HCT116 (cell line): Measurements from ENCODE around the gene NME9. TPM values are rescaled to one million over a fixed set of nuclear protein-coding genes. Genes with fewer than 3 reads are reported as not detected.

Experiments
- ATAC-seq: fragments of 200-7000 bp; cut with Tn5 transposase; 2 replicates; pipeline ENCODE4 v1.9.1; 2020; ENCODE audit warnings: mild to moderate bottlenecking, moderate library complexity
- BruUV-seq: library from RNA; stranded (reverse); fragments of 400-500 nt; replicated peaks from 2 replicates; lab custom pipeline; 2021; lab: Mats Ljungman, UMichigan
- CTCF ChIA-PET: fragments of 300-600 bp; sonication (Branson Sonifier 250); formaldehyde crosslinking; loops from one replicate; lab custom pipeline; 2021; ENCODE audit warnings: antibody characterized with exemption; lab: Charles Lee
- POLR2A ChIA-PET: fragments of 300-600, 350-600 bp; sonication (Branson Sonifier 250); formaldehyde crosslinking; loops from one replicate; lab custom pipeline; 2021; ENCODE audit warnings: antibody characterized with exemption; lab: Charles Lee
- RAD21 ChIA-PET, 2 experiments: fragments of 300-600 bp; sonication (Branson Sonifier 250); formaldehyde crosslinking; loops; one replicate each; lab custom pipeline; 2023; ENCODE audit warnings: low total read pairs in 2 of 2; ENCODE audit not compliant: uncharacterized antibody in 2 of 2, unreplicated experiment in 2 of 2, low non-redundant PET in 1 of 2; lab: Charles Lee
- DNase-seq: peaks from one replicate; pipeline ENCODE4 v3.0.0-alpha.2; 2010; ENCODE audit warnings: low read depth, low spot score
- H2AFZ ChIP-seq: fragments of 200-600 bp; shearing (Covaris generic), sonication (generic); 2 replicates; pipeline ENCODE4 v1.6.1; 2017; ENCODE audit warnings: low read depth, mixed run types, mixed read lengths, antibody characterized with exemption, low read length; ENCODE audit not compliant: poor library complexity, severe bottlenecking
- H3K27ac ChIP-seq: 2 replicates; pipeline ENCODE4 v1.5.1; 2012; ENCODE audit warnings: low read depth, low read length
- H3K27me3 ChIP-seq: fragments of 200-600 bp; sonication (generic); 2 replicates; pipeline ENCODE4 v1.6.1; 2016; ENCODE audit warnings: mixed run types, low read length, mixed read lengths; ENCODE audit not compliant: insufficient read depth
- H3K36me3 ChIP-seq, 2 experiments: fragments of 200-500 bp in 1 of 2; fragments of 200-600 bp in 1 of 2; sonication (Bioruptor generic) in 1 of 2; sonication (generic) in 1 of 2; 2 replicates each; pipeline versions ENCODE4 v1.5.1 to v1.6.1; 2014 to 2016; ENCODE audit warnings: low read length in 2 of 2, inconsistent platforms in 1 of 2, mixed read lengths in 1 of 2, mixed run types in 1 of 2; ENCODE audit not compliant: insufficient read depth in 2 of 2, control insufficient read depth in 1 of 2
- H3K4me1 ChIP-seq, 2 experiments: fragments of 200-600 bp in 1 of 2; sonication (generic) in 1 of 2; 2 replicates each; pipeline versions ENCODE4 v1.5.1 to v1.6.1; 2012 to 2017; ENCODE audit warnings: low read length in 2 of 2, inconsistent platforms in 1 of 2, mild to moderate bottlenecking in 1 of 2, mixed read lengths in 1 of 2, mixed run types in 1 of 2, moderate library complexity in 1 of 2; ENCODE audit not compliant: insufficient read depth in 2 of 2, control insufficient read depth in 1 of 2
- H3K4me2 ChIP-seq: fragments of 200-600 bp; sonication (generic); 2 replicates; pipeline ENCODE4 v1.6.1; 2017; ENCODE audit warnings: mixed run types, low read length, mixed read lengths
- H3K4me3 ChIP-seq, 2 experiments: fragments of 200-600 bp in 1 of 2; sonication (generic) in 1 of 2; replicated peaks in 1 of 2; 2 replicates each; pipeline ENCODE4 v1.5.1; 2011 to 2016; ENCODE audit warnings: low read length in 2 of 2, control low read depth in 1 of 2, low read depth in 1 of 2, mild to moderate bottlenecking in 1 of 2, mixed read lengths in 1 of 2, mixed run types in 1 of 2
- H3K79me2 ChIP-seq: fragments of 200-600 bp; sonication (generic); 2 replicates; pipeline ENCODE4 v1.6.1; 2017; ENCODE audit warnings: mild to moderate bottlenecking, mixed run types, low read length, moderate library complexity, mixed read lengths; ENCODE audit not compliant: insufficient read depth
- H3K9ac ChIP-seq: fragments of 200-600 bp; sonication (generic); 2 replicates; pipeline ENCODE4 v1.6.1; 2016; ENCODE audit warnings: low read length, mixed read lengths
- H3K9me2 ChIP-seq: fragments of 200-600 bp; sonication (generic), shearing (Covaris generic); 2 replicates; pipeline ENCODE4 v1.6.1; 2017; ENCODE audit warnings: mixed run types, mild to moderate bottlenecking, moderate library complexity; ENCODE audit not compliant: insufficient read depth
- H3K9me3 ChIP-seq, 2 experiments: fragments of 200-500 bp in 1 of 2; fragments of 200-600 bp in 1 of 2; sonication (Bioruptor generic) in 1 of 2; sonication (generic) in 1 of 2; 2 replicates each; pipeline ENCODE4 v1.6.1; 2014 to 2017; ENCODE audit warnings: low read length in 2 of 2, mixed read lengths in 2 of 2, inconsistent platforms in 1 of 2, low read depth in 1 of 2, mild to moderate bottlenecking in 1 of 2, mixed run types in 1 of 2, moderate library complexity in 1 of 2; ENCODE audit not compliant: control insufficient read depth in 1 of 2, insufficient read depth in 1 of 2
- H4K20me1 ChIP-seq: fragments of 200-600 bp; sonication (generic), shearing (Covaris generic); 2 replicates; pipeline ENCODE4 v1.6.1; 2017; ENCODE audit warnings: mixed run types, mild to moderate bottlenecking, moderate library complexity; ENCODE audit not compliant: insufficient read depth
- CEBPB ChIP-seq: IDR thresholded peaks from 2 replicates; pipeline ENCODE4 v1.6.1; 2012; ENCODE audit warnings: low read depth
- CTCF ChIP-seq, 3 experiments: fragments of 200-600 bp in 1 of 3; sonication (generic) in 1 of 3; IDR thresholded peaks in 2 of 3; conservative IDR thresholded peaks in 1 of 3; 2 replicates each; pipeline ENCODE4 v1.5.1; 2012 to 2017; ENCODE audit warnings: low read depth in 2 of 3, low read length in 2 of 3, antibody characterized with exemption in 1 of 3, borderline replicate concordance in 1 of 3, control low read depth in 1 of 3, mild to moderate bottlenecking in 1 of 3, mixed read lengths in 1 of 3, mixed run types in 1 of 3, moderate library complexity in 1 of 3; ENCODE audit not compliant: insufficient read depth in 1 of 3
- EZH2 ChIP-seq: fragments of 200-600 bp; sonication (generic); IDR thresholded peaks from 2 replicates; pipeline ENCODE4 v1.6.1; 2017; ENCODE audit warnings: antibody characterized with exemption, mixed run types
- EZH2phosphoT487 ChIP-seq: fragments of 200-600 bp; IDR thresholded peaks from 2 replicates; pipeline ENCODE4 v1.6.1; 2018; ENCODE audit warnings: antibody characterized with exemption, borderline replicate concordance
- FOSL1 ChIP-seq: IDR thresholded peaks from 2 replicates; pipeline ENCODE4 v1.6.1; 2012; ENCODE audit warnings: low read depth
- REST ChIP-seq: IDR thresholded peaks from 2 replicates; pipeline ENCODE4 v1.6.1; 2012; ENCODE audit warnings: low read depth
- SP1 ChIP-seq: IDR thresholded peaks from 2 replicates; pipeline ENCODE4 v1.6.1; 2012; ENCODE audit warnings: low read depth
- TCF7L2 ChIP-seq: IDR thresholded peaks from 2 replicates; pipeline ENCODE4 v1.7.0; 2011; ENCODE audit warnings: borderline replicate concordance, inconsistent platforms; ENCODE audit not compliant: insufficient read depth, insufficient read length; ENCODE audit errors: extremely low read depth
- ZFX ChIP-seq: fragments of 450-650 bp; IDR thresholded peaks from 2 replicates; pipeline ENCODE4 v1.6.1; 2017
- intact Hi-C: fragments of 100-400 bp; cut with micrococcal nuclease; formaldehyde crosslinking; loops from 2 replicates; pipeline ENCODE4 v1.10.0; 2022
- total RNA-seq: library from RNA; stranded (reverse); gene quantifications from one replicate; pipeline ENCODE4 v1.2.1, GENCODE V29; 2021; ENCODE audit not compliant: unreplicated experiment
- TF ChIP-seq, protein P1 (sequence below): IDR thresholded peaks from 2 replicates; pipeline ENCODE4 v1.6.1; 2012

NME9 gene
- total RNA-seq, 1 experiment from 2014 or later = 0.79 TPM

- ChIA-PET POLR2A (interaction anchor here (1.3 kb wide), 1 partner anchor 22 kb away, joined by 3 read pairs; no protein-coding TSS in a partner anchor), CTCF (interaction anchor here (2.1 kb wide), 1 partner anchor 21 kb away, joined by 5 read pairs; no protein-coding TSS in a partner anchor), RAD21 (interaction anchor here in 1 of 2 experiments (0.8 kb wide), 1 partner anchor 17 kb away, joined by 3 read pairs; no protein-coding TSS in a partner anchor)
- Histone ChIP-seq H2AFZ (no peak overlapping the region), H3K4me1 (peaks cover 3 to 16% of the 10 kb centered on the region in 2 experiments; a peak in 3 of 4 replicates), H3K27ac (no peak overlapping the region), H3K79me2 (no peaks in the 10 kb centered on the region), H3K36me3 (no peaks in the 10 kb centered on the region), H3K9me2 (no peaks in the 10 kb centered on the region), H3K27me3 (no peaks in the 10 kb centered on the region), H3K9ac (no peak overlapping the region), H4K20me1 (no peaks in the 10 kb centered on the region), H3K4me3 (no peak overlapping the region), H3K4me2 (peak overlapping the region; percentile 98; the same call in 1 of the 2 replicates)
- BruUV-seq = no TSS peak
- ATAC-seq (no peak), DNase-seq (no peak)
- intact Hi-C loops = loop anchor here (5.0 kb wide), 1 partner anchor 163 kb away; the partner anchor contains the start of gene ARMC8
- TF ChIP-seq, protein P1, sequence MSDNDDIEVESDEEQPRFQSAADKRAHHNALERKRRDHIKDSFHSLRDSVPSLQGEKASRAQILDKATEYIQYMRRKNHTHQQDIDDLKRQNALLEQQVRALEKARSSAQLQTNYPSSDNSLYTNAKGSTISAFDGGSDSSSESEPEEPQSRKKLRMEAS = no peak
- TF ChIP-seq SP1 = no peak
- no peak for TF ChIP-seq ZFX
- TF ChIP-seq FOSL1 = no peak
- TF ChIP-seq EZH2 = no peak
- TF ChIP-seq CTCF (IDR thresholded peaks at IDR 0.05 in 2 of 3, conservative IDR thresholded peaks at IDR 0.05 in 1 of 3; ENCODE audit: borderline replicate concordance in 1 of 3, insufficient read depth in 1 of 3, low read depth in 2 of 3, low read length in 2 of 3) = no peak
- TF ChIP-seq TCF7L2 = no peak
- TF ChIP-seq EZH2phosphoT487 = no peak
- TF ChIP-seq REST = no peak
- no peak for TF ChIP-seq CEBPB
- TF ChIP-seq, all 23 proteins: peak for 0
- H3K9me3 ChIP-seq = no peaks in the 10 kb centered on the region
Measured at GRCh38 chr3:138349926-138350665, 20.4 kb upstream of the NME9 start.
